ENCODE data around the gene KCNJ14.

The KCNJ14 gene

GRCh38 chr19:48458016-48458415 is 2.6 kb downstream of the KCNJ14 start:
- DNase-seq (ENCODE audit: extremely low spot score), result no peak
- no peak for TF ChIP-seq ELF4 (IDR thresholded peaks at IDR 0.05)
- no peak for TF ChIP-seq HDGF (IDR thresholded peaks at IDR 0.05; ENCODE audit: borderline replicate concordance)
- TF ChIP-seq TARDBP (IDR thresholded peaks at IDR 0.05), result no peak
- no peak for TF ChIP-seq FOXK2 (IDR thresholded peaks at IDR 0.05)
- TF ChIP-seq PKNOX1 (IDR thresholded peaks at IDR 0.05), result no peak
- no peak for TF ChIP-seq L3MBTL2 (conservative IDR thresholded peaks at IDR 0.05)
- no peak for TF ChIP-seq ARNT (IDR thresholded peaks at IDR 0.05)
- no peak for TF ChIP-seq CTBP1 (IDR thresholded peaks at IDR 0.05; ENCODE audit: borderline replicate concordance)
- no peak for TF ChIP-seq LEF1 (IDR thresholded peaks at IDR 0.05; ENCODE audit: borderline replicate concordance)
- no peak for TF ChIP-seq NFRKB (IDR thresholded peaks at IDR 0.05)
- no peak for TF ChIP-seq ZNF384 (IDR thresholded peaks at IDR 0.05)
- no peak for TF ChIP-seq SP1 (IDR thresholded peaks at IDR 0.05)
- TF ChIP-seq SUZ12 (IDR thresholded peaks at IDR 0.05), result no peak
- no peak for TF ChIP-seq FOXA1 (IDR thresholded peaks at IDR 0.05)
- no peak for TF ChIP-seq FOXM1 (IDR thresholded peaks at IDR 0.05; ENCODE audit: borderline replicate concordance)
- TF ChIP-seq BHLHE40 (IDR thresholded peaks at IDR 0.05; ENCODE audit: borderline replicate concordance), result no peak
- ChIA-PET CTCF (no interaction called here), POLR2A (interaction anchor here (1.1 kb wide), 1 partner anchor 12 kb away, joined by 3 read pairs; no protein-coding TSS in a partner anchor)

DNA sequence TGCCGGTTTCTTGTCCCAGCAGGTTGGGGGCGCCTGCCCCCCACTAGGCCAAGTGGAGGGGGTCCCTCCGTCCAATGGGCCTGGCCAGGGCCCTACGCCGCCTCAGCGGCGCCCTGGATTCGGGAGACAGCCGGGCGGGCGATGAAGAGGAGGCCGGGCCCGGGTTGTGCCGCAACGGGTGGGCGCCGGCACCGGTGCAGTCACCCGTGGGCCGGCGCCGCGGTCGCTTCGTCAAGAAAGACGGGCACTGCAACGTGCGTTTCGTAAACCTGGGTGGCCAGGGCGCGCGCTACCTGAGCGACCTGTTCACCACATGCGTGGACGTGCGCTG is 6.2 kb downstream of the KCNJ14 start:
- no peak for DNase-seq (ENCODE audit: extremely low spot score)
- no peak for TF ChIP-seq ELF4 (IDR thresholded peaks at IDR 0.05)
- TF ChIP-seq HDGF (IDR thresholded peaks at IDR 0.05; ENCODE audit: borderline replicate concordance), result no peak
- no peak for TF ChIP-seq SUZ12 (IDR thresholded peaks at IDR 0.05)
- no peak for TF ChIP-seq L3MBTL2 (conservative IDR thresholded peaks at IDR 0.05)
- no peak for TF ChIP-seq BHLHE40 (IDR thresholded peaks at IDR 0.05; ENCODE audit: borderline replicate concordance)
- TF ChIP-seq LEF1 (IDR thresholded peaks at IDR 0.05; ENCODE audit: borderline replicate concordance), result no peak
- TF ChIP-seq TARDBP (IDR thresholded peaks at IDR 0.05), result no peak
- no peak for TF ChIP-seq ZNF384 (IDR thresholded peaks at IDR 0.05)
- no peak for TF ChIP-seq ARNT (IDR thresholded peaks at IDR 0.05)
- no peak for TF ChIP-seq FOXA1 (IDR thresholded peaks at IDR 0.05)
- no peak for TF ChIP-seq NFRKB (IDR thresholded peaks at IDR 0.05)
- no peak for TF ChIP-seq PKNOX1 (IDR thresholded peaks at IDR 0.05)
- no peak for TF ChIP-seq SP1 (IDR thresholded peaks at IDR 0.05)
- TF ChIP-seq FOXM1 (IDR thresholded peaks at IDR 0.05; ENCODE audit: borderline replicate concordance), result no peak
- TF ChIP-seq FOXK2 (IDR thresholded peaks at IDR 0.05), result no peak
- POLR2A ChIA-PET, result no interaction called here
- CTCF ChIA-PET, result no interaction called here

DNA sequence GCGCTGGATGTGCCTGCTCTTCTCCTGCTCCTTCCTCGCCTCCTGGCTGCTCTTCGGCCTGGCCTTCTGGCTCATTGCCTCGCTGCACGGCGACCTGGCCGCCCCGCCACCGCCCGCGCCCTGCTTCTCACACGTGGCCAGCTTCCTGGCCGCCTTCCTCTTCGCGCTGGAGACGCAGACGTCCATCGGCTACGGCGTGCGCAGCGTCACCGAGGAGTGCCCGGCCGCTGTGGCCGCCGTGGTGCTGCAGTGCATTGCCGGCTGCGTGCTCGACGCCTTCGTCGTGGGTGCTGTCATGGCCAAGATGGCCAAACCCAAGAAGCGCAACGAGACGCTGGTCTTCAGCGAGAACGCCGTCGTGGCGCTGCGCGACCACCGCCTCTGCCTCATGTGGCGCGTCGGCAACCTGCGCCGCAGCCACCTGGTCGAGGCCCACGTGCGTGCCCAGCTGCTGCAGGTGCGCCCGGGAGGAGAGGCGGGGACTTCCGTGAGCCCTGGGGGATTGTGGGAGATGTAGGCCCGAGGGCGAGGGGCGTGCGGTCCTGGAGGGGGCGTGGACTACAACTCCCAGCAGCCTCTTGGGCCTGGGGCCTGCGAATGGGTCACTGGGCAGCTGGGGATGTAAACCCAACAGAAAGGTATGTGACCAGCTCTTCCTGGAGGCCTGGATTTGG is 6.7 kb downstream of the KCNJ14 start:
- peak; percentile 56 for DNase-seq (ENCODE audit: extremely low spot score)
- CTCF ChIA-PET, result no interaction called here
- POLR2A ChIA-PET, result no interaction called here
- TF ChIP-seq FOXK2 (IDR thresholded peaks at IDR 0.05) (no peak), L3MBTL2 (conservative IDR thresholded peaks at IDR 0.05) (no peak), PKNOX1 (IDR thresholded peaks at IDR 0.05) (no peak), ELF4 (IDR thresholded peaks at IDR 0.05) (no peak), HDGF (IDR thresholded peaks at IDR 0.05; ENCODE audit: borderline replicate concordance) (no peak), BHLHE40 (IDR thresholded peaks at IDR 0.05; ENCODE audit: borderline replicate concordance) (no peak), CTBP1 (IDR thresholded peaks at IDR 0.05; ENCODE audit: borderline replicate concordance) (no peak), FOXA1 (IDR thresholded peaks at IDR 0.05) (no peak), ZNF384 (IDR thresholded peaks at IDR 0.05) (no peak), ARNT (IDR thresholded peaks at IDR 0.05) (no peak), LEF1 (IDR thresholded peaks at IDR 0.05; ENCODE audit: borderline replicate concordance) (no peak), SUZ12 (IDR thresholded peaks at IDR 0.05) (no peak), NFRKB (IDR thresholded peaks at IDR 0.05) (no peak), TARDBP (IDR thresholded peaks at IDR 0.05) (no peak), SP1 (IDR thresholded peaks at IDR 0.05) (no peak)

DNA sequence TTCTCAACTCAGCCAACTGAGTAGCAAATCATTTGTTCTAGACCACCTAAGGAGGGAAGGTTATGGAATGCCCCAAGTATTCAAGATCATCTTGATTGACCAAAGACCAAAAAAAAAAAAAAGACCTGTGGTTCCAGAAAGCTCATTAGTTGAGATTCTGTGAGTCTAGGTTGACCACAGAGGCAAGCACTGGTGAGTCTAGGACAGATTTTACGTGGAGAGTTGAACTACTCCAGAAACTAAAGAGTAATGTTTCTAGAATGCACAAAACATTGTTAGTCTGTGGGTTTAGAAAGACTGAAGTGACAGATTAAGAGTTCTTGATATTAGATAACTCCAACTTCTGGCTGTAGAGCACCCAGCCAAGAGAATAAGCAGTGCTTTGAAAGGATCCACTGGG is 9.8 kb downstream of the KCNJ14 start:
- CTCF ChIA-PET, result no interaction called here
- TF ChIP-seq TARDBP (IDR thresholded peaks at IDR 0.05), result no peak
- TF ChIP-seq L3MBTL2 (conservative IDR thresholded peaks at IDR 0.05), result no peak
- no peak for TF ChIP-seq ZNF384 (IDR thresholded peaks at IDR 0.05)
- TF ChIP-seq NFRKB (IDR thresholded peaks at IDR 0.05), result no peak
- no peak for TF ChIP-seq PKNOX1 (IDR thresholded peaks at IDR 0.05)
- TF ChIP-seq BHLHE40 (IDR thresholded peaks at IDR 0.05; ENCODE audit: borderline replicate concordance), result no peak
- no peak for TF ChIP-seq ELF4 (IDR thresholded peaks at IDR 0.05)
- TF ChIP-seq SUZ12 (IDR thresholded peaks at IDR 0.05), result no peak
- TF ChIP-seq FOXM1 (IDR thresholded peaks at IDR 0.05; ENCODE audit: borderline replicate concordance), result no peak
- no peak for TF ChIP-seq SP1 (IDR thresholded peaks at IDR 0.05)
- no peak for TF ChIP-seq HDGF (IDR thresholded peaks at IDR 0.05; ENCODE audit: borderline replicate concordance)
- TF ChIP-seq FOXA1 (IDR thresholded peaks at IDR 0.05), result no peak
- no peak for TF ChIP-seq CTBP1 (IDR thresholded peaks at IDR 0.05; ENCODE audit: borderline replicate concordance)
- TF ChIP-seq LEF1 (IDR thresholded peaks at IDR 0.05; ENCODE audit: borderline replicate concordance), result no peak
- no peak for TF ChIP-seq FOXK2 (IDR thresholded peaks at IDR 0.05)
- TF ChIP-seq ARNT (IDR thresholded peaks at IDR 0.05), result no peak
- POLR2A ChIA-PET, result no interaction called here
- DNase-seq (ENCODE audit: extremely low spot score), result no peak

DNA sequence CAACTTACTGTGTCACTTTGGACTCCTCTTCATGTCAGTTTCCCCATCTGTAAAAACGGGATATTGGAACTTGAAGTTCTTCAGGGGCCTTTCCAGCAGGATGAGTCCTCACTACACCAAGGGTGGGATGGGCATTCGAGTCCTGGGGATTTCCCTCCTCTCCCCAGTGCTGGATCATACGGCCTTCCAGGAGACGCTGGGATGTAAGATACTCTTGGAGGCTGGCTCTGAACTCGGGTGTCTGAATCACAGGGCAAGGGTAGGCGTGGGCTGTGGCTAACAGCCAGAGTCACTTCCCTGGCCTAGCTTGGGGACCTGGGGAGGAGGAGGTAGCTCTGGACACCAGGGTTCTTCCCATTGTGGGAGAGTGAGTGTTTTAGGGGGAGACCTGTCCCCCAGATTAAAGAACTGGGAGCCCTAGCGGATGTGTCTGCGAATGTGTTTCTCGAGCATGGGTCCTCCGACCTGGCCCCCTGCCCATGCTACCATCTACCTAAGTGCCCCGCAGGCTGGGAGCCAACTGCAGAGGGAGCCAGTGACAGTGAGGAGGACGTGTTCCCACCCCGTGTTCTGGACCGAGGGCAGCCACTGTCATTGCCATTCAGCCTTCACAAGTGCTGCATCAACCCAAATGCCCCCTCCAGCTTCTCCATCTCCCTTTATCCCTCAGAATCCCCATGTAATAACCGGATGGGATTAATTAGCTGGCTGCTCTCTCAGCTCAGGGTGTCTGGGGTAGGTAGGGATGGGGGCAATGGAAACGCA is 11.4 kb downstream of the KCNJ14 start:
- DNase-seq (ENCODE audit: extremely low spot score), result no peak
- ChIA-PET CTCF (no interaction called here), POLR2A (no interaction called here)
- TF ChIP-seq ZNF384 (IDR thresholded peaks at IDR 0.05), result no peak
- no peak for TF ChIP-seq ARNT (IDR thresholded peaks at IDR 0.05)
- no peak for TF ChIP-seq SP1 (IDR thresholded peaks at IDR 0.05)
- TF ChIP-seq LEF1 (IDR thresholded peaks at IDR 0.05; ENCODE audit: borderline replicate concordance), result no peak

Data from HEK293T (cell line).